H1 (cell line): ENCODE data around the gene SLC38A8. TPM values are rescaled to one million over a fixed set of nuclear protein-coding genes. Genes with fewer than 3 reads are reported as not detected.

Source experiments
- CTCF ChIA-PET: fragments of 300-600 bp; sonication (Branson Sonifier 250); formaldehyde crosslinking; loops from one replicate; lab custom pipeline; 2021; ENCODE audit not compliant: partially characterized antibody; lab: Charles Lee
- POLR2A ChIA-PET: fragments of 300-600 bp; sonication (Branson Sonifier 250); formaldehyde crosslinking; loops from one replicate; lab custom pipeline; 2021; ENCODE audit warnings: inconsistent platforms; ENCODE audit not compliant: partially characterized antibody; lab: Charles Lee
- DNase-seq, 2 experiments: peaks; one replicate each; pipeline versions ENCODE4 v3.0.0 to v3.0.0-alpha.2; 2010 to 2022; ENCODE audit warnings: low spot score in 2 of 2, low read depth in 1 of 2, mixed read lengths in 1 of 2
- FAIRE-seq: peaks from 2 replicates; lab custom pipeline; 2011; peaks lifted over from hg19 to GRCh38; lab: Jason Lieb, UNC
- H2AFZ ChIP-seq: 2 replicates; pipeline ENCODE4 v1.8.1; 2012; ENCODE audit warnings: low read length, inconsistent platforms
- H2AK5ac ChIP-seq: 2 replicates; pipeline ENCODE4 v1.6.1; 2013; ENCODE audit warnings: low read depth, low read length
- H2BK120ac ChIP-seq: replicated peaks from 2 replicates; pipeline ENCODE3; 2013; ENCODE audit warnings: low read depth, low read length, inconsistent platforms
- H2BK12ac ChIP-seq: 2 replicates; pipeline ENCODE4 v1.6.1; 2013; ENCODE audit warnings: low read depth, low read length
- H2BK15ac ChIP-seq: 2 replicates; pipeline ENCODE4 v1.6.1; 2013; ENCODE audit warnings: low read length
- H2BK20ac ChIP-seq: 2 replicates; pipeline ENCODE4 v1.6.1; 2013; ENCODE audit warnings: low read length
- H2BK5ac ChIP-seq: 2 replicates; pipeline ENCODE4 v1.6.1; 2013; ENCODE audit warnings: low read depth, low read length
- H3K14ac ChIP-seq: 2 replicates; pipeline ENCODE4 v1.6.1; 2013; ENCODE audit warnings: inconsistent platforms; ENCODE audit not compliant: insufficient read length
- H3K18ac ChIP-seq: 2 replicates; pipeline ENCODE4 v1.6.1; 2013; ENCODE audit warnings: low read length; ENCODE audit errors: extremely low read depth
- H3K23ac ChIP-seq: 2 replicates; pipeline ENCODE4 v1.6.1; 2013; ENCODE audit warnings: inconsistent platforms; ENCODE audit not compliant: insufficient read length
- H3K23me2 ChIP-seq: 2 replicates; pipeline ENCODE4 v1.6.1; 2013; ENCODE audit warnings: low read depth, low read length
- H3K27ac ChIP-seq: 2 replicates; pipeline ENCODE4 v1.6.1; 2011; ENCODE audit warnings: low read depth, low read length, inconsistent platforms
- H3K27me3 ChIP-seq, 4 experiments: replicated peaks in 1 of 4; 1 replicate in 1 of 4; 2 replicates in 3 of 4; pipeline versions ENCODE4 v1.6.1 to v1.8.1; 2011 to 2013; ENCODE audit warnings: low read length in 3 of 4, mild to moderate bottlenecking in 3 of 4, inconsistent platforms in 2 of 4, mixed read lengths in 2 of 4, moderate library complexity in 1 of 4; ENCODE audit not compliant: control insufficient read depth in 3 of 4, insufficient read depth in 3 of 4; ENCODE audit errors: extremely low read depth in 1 of 4
- H3K36me3 ChIP-seq, 4 experiments: 2 replicates each; pipeline versions ENCODE4 v1.6.1 to v1.8.1; 2011 to 2013; ENCODE audit warnings: mild to moderate bottlenecking in 4 of 4, low read length in 3 of 4, moderate library complexity in 2 of 4, control low read depth in 1 of 4, inconsistent platforms in 1 of 4; ENCODE audit not compliant: insufficient read depth in 4 of 4, control insufficient read depth in 2 of 4
- H3K4ac ChIP-seq: replicated peaks from 2 replicates; pipeline ENCODE3; 2013; ENCODE audit warnings: low read length, low read depth, mixed read lengths, inconsistent platforms; ENCODE audit not compliant: insufficient read length
- H3K4me1 ChIP-seq, 4 experiments: replicated peaks in 1 of 4; 1 replicate in 1 of 4; 2 replicates in 3 of 4; pipeline versions ENCODE4 v1.6.1 to v1.8.1; 2011 to 2013; ENCODE audit warnings: low read length in 3 of 4, inconsistent platforms in 2 of 4, mixed read lengths in 1 of 4; ENCODE audit not compliant: insufficient read depth in 4 of 4, control insufficient read depth in 3 of 4
- H3K4me2 ChIP-seq, 2 experiments: 2 replicates each; pipeline versions ENCODE4 v1.6.1 to v1.8.1; 2011 to 2013; ENCODE audit warnings: low read depth in 2 of 2, low read length in 2 of 2, control low read depth in 1 of 2, inconsistent platforms in 1 of 2, mild to moderate bottlenecking in 1 of 2; ENCODE audit not compliant: insufficient read depth in 1 of 2
- H3K4me3 ChIP-seq, 4 experiments: fragments of 200-600, 300-600 bp in 1 of 4; sonication (generic), shearing (Covaris generic), sonication (Bioruptor Twin) in 1 of 4; 2 replicates each; pipeline versions ENCODE4 v1.5.1 to v1.8.1; 2011 to 2016; ENCODE audit warnings: low read length in 4 of 4, low read depth in 3 of 4, control low read depth in 2 of 4, inconsistent platforms in 2 of 4, mild to moderate bottlenecking in 2 of 4, mixed read lengths in 1 of 4, moderate library complexity in 1 of 4; ENCODE audit not compliant: insufficient read depth in 2 of 4; ENCODE audit errors: extremely low read depth in 1 of 4
- H3K56ac ChIP-seq: replicated peaks from 2 replicates; pipeline ENCODE3; 2013; ENCODE audit warnings: low read depth, mild to moderate bottlenecking, mixed read lengths, low read length, inconsistent platforms; ENCODE audit not compliant: insufficient read length
- H3K79me1 ChIP-seq: 2 replicates; pipeline ENCODE4 v1.6.1; 2013; ENCODE audit warnings: low read depth, low read length, control low read depth
- H3K79me2 ChIP-seq, 2 experiments: 2 replicates each; pipeline versions ENCODE4 v1.6.1 to v1.8.1; 2012 to 2013; ENCODE audit warnings: low read length in 2 of 2, mild to moderate bottlenecking in 2 of 2, inconsistent platforms in 1 of 2; ENCODE audit not compliant: insufficient read depth in 2 of 2, control insufficient read depth in 1 of 2
- H3K9ac ChIP-seq, 4 experiments: replicated peaks in 1 of 4; 1 replicate in 1 of 4; 2 replicates in 3 of 4; pipeline versions ENCODE4 v1.6.1 to v1.8.1; 2011 to 2013; ENCODE audit warnings: low read depth in 3 of 4, low read length in 3 of 4, control low read depth in 2 of 4, mild to moderate bottlenecking in 2 of 4, moderate library complexity in 2 of 4, inconsistent platforms in 1 of 4; ENCODE audit errors: extremely low read depth in 1 of 4
- H3K9me3 ChIP-seq, 2 experiments: 2 replicates each; pipeline versions ENCODE4 v1.6.1 to v1.8.1; 2012 to 2013; ENCODE audit warnings: mild to moderate bottlenecking in 2 of 2, moderate library complexity in 2 of 2, control low read depth in 1 of 2, inconsistent platforms in 1 of 2, low read depth in 1 of 2, low read length in 1 of 2, mixed read lengths in 1 of 2; ENCODE audit not compliant: insufficient read depth in 2 of 2
- H4K20me1 ChIP-seq, 2 experiments: replicated peaks in 1 of 2; 2 replicates each; pipeline versions ENCODE3 to v1.8.1; 2011 to 2013; ENCODE audit warnings: inconsistent platforms in 2 of 2, low read length in 2 of 2, mild to moderate bottlenecking in 1 of 2; ENCODE audit not compliant: insufficient read depth in 2 of 2, control insufficient read depth in 1 of 2
- H4K5ac ChIP-seq: 2 replicates; pipeline ENCODE4 v1.6.1; 2013; ENCODE audit warnings: low read length, low read depth, mixed read lengths, inconsistent platforms; ENCODE audit not compliant: insufficient read length
- H4K8ac ChIP-seq: 2 replicates; pipeline ENCODE4 v1.8.0; 2013; ENCODE audit warnings: mild to moderate bottlenecking, moderate library complexity, low read length, inconsistent platforms; ENCODE audit not compliant: insufficient read depth; ENCODE audit errors: extremely low read depth
- H4K91ac ChIP-seq: replicated peaks from 2 replicates; pipeline ENCODE3; 2013; ENCODE audit warnings: low read length, mixed read lengths, inconsistent platforms; ENCODE audit not compliant: insufficient read length
- ATF2 ChIP-seq: IDR thresholded peaks from 2 replicates; pipeline ENCODE4 v1.6.1; 2012; ENCODE audit warnings: low read length, inconsistent platforms
- CBX5 ChIP-seq: fragments of 300-800, 300-1000 bp; sonication (generic); IDR thresholded peaks from 2 replicates; pipeline ENCODE4 v1.7.1; 2016; ENCODE audit warnings: antibody characterized with exemption, low read length, low read depth
- CBX8 ChIP-seq: fragments of 300-800, 300-1000 bp; sonication (generic); IDR thresholded peaks from 2 replicates; pipeline ENCODE4 v1.7.1; 2016; ENCODE audit warnings: low read depth, low read length, borderline replicate concordance
- CTBP2 ChIP-seq: IDR thresholded peaks from 2 replicates; pipeline ENCODE4 v1.7.0; 2011; ENCODE audit warnings: borderline replicate concordance, mild to moderate bottlenecking, moderate library complexity, mixed read lengths, low read length; ENCODE audit not compliant: insufficient read depth, insufficient read length
- GABPA ChIP-seq: IDR thresholded peaks from 2 replicates; pipeline ENCODE4 v1.6.1; 2011; ENCODE audit warnings: mild to moderate bottlenecking, low read length, moderate library complexity, borderline replicate concordance; ENCODE audit not compliant: insufficient read depth
- MAFK ChIP-seq: IDR thresholded peaks from 2 replicates; pipeline ENCODE4 v1.6.1; 2012; ENCODE audit warnings: low read depth, mild to moderate bottlenecking, improper control_type of control experiment, low read length
- PHF8 ChIP-seq: fragments of 200-600 bp; sonication (generic); conservative IDR thresholded peaks from 2 replicates; pipeline ENCODE4 v1.7.1; 2012; ENCODE audit warnings: low read depth, mild to moderate bottlenecking, inconsistent platforms, low read length, moderate library complexity
- SIX5 ChIP-seq: IDR thresholded peaks from 2 replicates; pipeline ENCODE4 v1.6.1; 2011; ENCODE audit warnings: mild to moderate bottlenecking, low read depth, low read length
- TAF1 ChIP-seq: IDR thresholded peaks from 2 replicates; pipeline ENCODE4 v1.6.1; 2011; ENCODE audit warnings: mild to moderate bottlenecking, low read depth, low read length
- TAF7 ChIP-seq: optimal IDR thresholded peaks from 2 replicates; pipeline ENCODE3; 2011; ENCODE audit warnings: low read depth, mild to moderate bottlenecking, inconsistent platforms, low read length, moderate library complexity, borderline replicate concordance
- whole genome bisulfite sequencing, 2 experiments: shearing (Covaris generic) in 1 of 2; methylation state at CpG; one replicate each; pipeline versions ENCODE4 v1.1.6 to v1.1.7; 2013 to 2015; ENCODE audit warnings: low lambda C conversion rate in 2 of 2, mixed read lengths in 2 of 2, inconsistent platforms in 1 of 2, low coverage in 1 of 2, missing lambda C conversion rate in 1 of 2; ENCODE audit not compliant: insufficient replicate concordance in 2 of 2, insufficient coverage in 1 of 2, insufficient read length in 1 of 2; ENCODE audit errors: extremely low coverage in 1 of 2, missing lambda C conversion rate in 1 of 2; 5-methylcytosine and 5-hydroxymethylcytosine counted together
- polyA plus RNA-seq, 7 experiments: library from polyadenylated mRNA; depleted of rRNA in 3 of 7; stranded (reverse) in 5 of 7; unstranded in 2 of 7; fragments of >200 nt in 5 of 7; fragments of 200-250 nt in 2 of 7; gene quantifications; 1 replicate in 5 of 7; 2 replicates in 1 of 7; 4 replicates in 1 of 7; pipeline versions ENCODE4 v1.2.1 to v1.2.3, GENCODE V29; 2011 to 2013; ENCODE audit warnings: missing spikeins in 2 of 7, mixed read lengths in 2 of 7
- total RNA-seq: library from RNA; stranded (reverse); fragmentation: NEBNext Ultra II Directional; extraction: Animal tissue kit (Norgen Biotek cat#: 25700); gene quantifications from 2 replicates; pipeline ENCODE4 v1.2.1, GENCODE V29; 2021
- TF ChIP-seq, protein P1 (sequence below): IDR thresholded peaks from 2 replicates; pipeline ENCODE4 v1.6.1; 2011; ENCODE audit warnings: low read length, improper control_type of control experiment

SLC38A8 gene
- total and polyA plus RNA-seq, 2 of the 8 experiments (the other 6 are each of a cell fraction or from before 2014, with no cell fraction given) = 0.08 TPM; not detected in 1

DNA sequence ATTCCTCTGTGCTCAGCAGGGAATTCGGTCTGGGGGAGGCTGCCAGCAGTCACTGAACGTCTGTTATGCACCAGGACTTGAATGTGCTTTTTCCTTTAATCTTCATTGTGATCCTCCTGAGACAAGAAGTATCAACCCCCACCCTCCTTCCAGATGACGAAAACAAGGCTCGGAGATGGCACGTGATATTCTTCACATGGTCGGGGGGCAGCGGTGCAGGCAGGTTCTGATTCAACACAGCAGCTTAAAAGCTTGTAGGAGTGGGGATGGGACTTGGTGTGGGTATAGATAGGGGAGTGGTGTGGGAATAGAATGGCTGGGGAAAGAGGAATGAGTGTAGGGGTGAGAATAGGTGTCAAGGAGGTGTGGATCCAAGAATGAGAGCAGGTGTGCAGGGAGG is 68.1 kb downstream of the SLC38A8 start:
- Histone ChIP-seq H3K23ac (no peak overlapping the region), H3K27me3 (peaks cover 0 to 4% (median 3%) of the 10 kb centered on the region in 4 experiments; a peak in 3 of 7 replicates), H3K56ac (no peak overlapping the region), H2BK5ac (no peak overlapping the region), H3K4ac (no peak overlapping the region), H3K9me3 (peaks cover 16 to 22% of the 10 kb centered on the region in 2 experiments), H3K36me3 (peaks cover 0 to 5% (median 2%) of the 10 kb centered on the region in 4 experiments; a peak in 2 of 8 replicates), H3K4me2 (no peak overlapping the region), H3K4me1 (peaks cover 0 to 11% (median 7%) of the 10 kb centered on the region in 4 experiments; a peak in 6 of 7 replicates), H2BK15ac (no peak overlapping the region), H3K79me2 (no peaks in the 10 kb centered on the region), H2AFZ (no peak overlapping the region), H2BK20ac (no peak overlapping the region), H3K27ac (no peak overlapping the region), H2BK12ac (no peak overlapping the region), H3K18ac (no peak overlapping the region), H4K20me1 (no peaks in the 10 kb centered on the region), H2AK5ac (no peak overlapping the region), H3K9ac (no peak overlapping the region), H4K5ac (no peak overlapping the region), H3K79me1 (no peaks in the 10 kb centered on the region), H3K4me3 (no peak overlapping the region), H3K23me2 (no peaks in the 10 kb centered on the region), H2BK120ac (no peak overlapping the region), H3K14ac (no peak overlapping the region), H4K8ac (no peak overlapping the region), H4K91ac (no peak overlapping the region)
- no peak for FAIRE-seq
- DNase-seq = no peak
- ChIA-PET CTCF (interaction anchor here (0.9 to 1.6 kb wide), 3 partner anchors 11 to 91 kb away, joined by 3 to 6 read pairs (median 3); no protein-coding TSS in a partner anchor), POLR2A (no interaction called here)
- 89% methylated on average over 7 of the region's 7 CpGs; no CpG with 5 or more reads in 1 of the 2 experiments for WGBS, 2 experiments
- no peak for TF ChIP-seq GABPA
- no peak for TF ChIP-seq CTBP2
- TF ChIP-seq, protein P1, sequence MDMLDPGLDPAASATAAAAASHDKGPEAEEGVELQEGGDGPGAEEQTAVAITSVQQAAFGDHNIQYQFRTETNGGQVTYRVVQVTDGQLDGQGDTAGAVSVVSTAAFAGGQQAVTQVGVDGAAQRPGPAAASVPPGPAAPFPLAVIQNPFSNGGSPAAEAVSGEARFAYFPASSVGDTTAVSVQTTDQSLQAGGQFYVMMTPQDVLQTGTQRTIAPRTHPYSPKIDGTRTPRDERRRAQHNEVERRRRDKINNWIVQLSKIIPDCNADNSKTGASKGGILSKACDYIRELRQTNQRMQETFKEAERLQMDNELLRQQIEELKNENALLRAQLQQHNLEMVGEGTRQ = no peak
- no peak for TF ChIP-seq ATF2
- TF ChIP-seq MAFK = no peak
- TF ChIP-seq PHF8 = no peak
- TF ChIP-seq CBX8 = no peak
- no peak for TF ChIP-seq CBX5
- no peak for TF ChIP-seq TAF7
- no peak for TF ChIP-seq SIX5
- no peak for TF ChIP-seq TAF1
